ENCODE measurements around the gene RAPGEF4.

GRCh38 chr2:173062801-173063200 lies 327.2 kb downstream of the RAPGEF4 start:
- TF ChIP-seq POLR2A (IDR thresholded peaks at IDR 0.05; ENCODE audit: low read length) (no peak), GATA1 (IDR thresholded peaks at IDR 0.05; ENCODE audit: low read depth, low read length) (no peak)

Data from erythroblast (primary cell).